Measurements from ENCODE around the gene MMP12. TPM values are rescaled to one million over a fixed set of nuclear protein-coding genes. Genes with fewer than 3 reads are reported as not detected.
"Not testable (repeated sequence)": the region's sequence is repeated elsewhere in the genome, so short reads cannot be mapped to it uniquely, and the experiment has no call there.

MMP12 gene
- polyA plus RNA-seq, 3 donors, result not detected

DNA sequence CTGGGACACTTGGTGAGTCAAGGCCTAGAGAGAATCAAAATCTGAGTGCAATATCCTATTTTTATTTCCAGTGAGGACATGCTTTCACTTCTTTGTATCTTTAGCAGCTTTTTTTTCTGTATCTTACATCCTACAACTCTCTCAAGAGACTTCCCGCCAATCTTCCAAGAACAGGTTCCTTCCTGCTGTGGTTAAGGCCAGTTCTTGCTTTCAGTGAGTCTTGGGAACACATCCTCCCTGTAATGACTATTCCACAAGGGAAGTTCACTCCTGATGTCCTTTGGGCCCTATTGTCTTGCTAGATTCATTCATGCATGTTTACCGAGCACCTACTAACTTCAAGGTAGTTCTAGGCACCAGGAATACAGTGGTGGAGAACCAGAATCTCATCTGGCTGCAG lies 3.8 kb upstream of the MMP12 start:
- H3K9me3 ChIP-seq (replicated peaks in 1 of 2; ENCODE audit: control insufficient read depth in 1 of 2, insufficient read depth in 1 of 2, low read length in 2 of 2), result no peaks in the 10 kb centered on the region
- no peak overlapping the region for H3K9ac ChIP-seq (ENCODE audit: insufficient read depth, low read length, poor library complexity, severe bottlenecking)
- WGBS (ENCODE audit: insufficient coverage), result 92% methylated on average over 2 of the region's 2 CpGs
- peaks cover 0 to 2% (median 0%) of the 10 kb centered on the region in 7 donors for H3K9me3 Mint-ChIP-seq
- peaks cover 2 to 11% (median 6%) of the 10 kb centered on the region in 3 donors for H3K27me3 Mint-ChIP-seq (ENCODE audit: low read depth in 3 of 3)
- H3K36me3 Mint-ChIP-seq, result no peaks in the 10 kb centered on the region
- no peak overlapping the region for H3K27ac ChIP-seq (ENCODE audit: low read depth in 1 of 2, low read length in 2 of 2)
- no peaks in the 10 kb centered on the region for H3K4me1 ChIP-seq (ENCODE audit: control insufficient read depth in 1 of 2, insufficient read depth in 2 of 2, low read length in 2 of 2)
- H3K4me2 ChIP-seq (replicated peaks; ENCODE audit: extremely low read depth, low read length, poor library complexity, severe bottlenecking), result no peak overlapping the region
- no peak for DNase-seq
- H3K4me3 ChIP-seq (replicated peaks in 1 of 3; ENCODE audit: low read depth in 2 of 3, low read length in 3 of 3), result no peak overlapping the region
- TF ChIP-seq, protein P1, sequence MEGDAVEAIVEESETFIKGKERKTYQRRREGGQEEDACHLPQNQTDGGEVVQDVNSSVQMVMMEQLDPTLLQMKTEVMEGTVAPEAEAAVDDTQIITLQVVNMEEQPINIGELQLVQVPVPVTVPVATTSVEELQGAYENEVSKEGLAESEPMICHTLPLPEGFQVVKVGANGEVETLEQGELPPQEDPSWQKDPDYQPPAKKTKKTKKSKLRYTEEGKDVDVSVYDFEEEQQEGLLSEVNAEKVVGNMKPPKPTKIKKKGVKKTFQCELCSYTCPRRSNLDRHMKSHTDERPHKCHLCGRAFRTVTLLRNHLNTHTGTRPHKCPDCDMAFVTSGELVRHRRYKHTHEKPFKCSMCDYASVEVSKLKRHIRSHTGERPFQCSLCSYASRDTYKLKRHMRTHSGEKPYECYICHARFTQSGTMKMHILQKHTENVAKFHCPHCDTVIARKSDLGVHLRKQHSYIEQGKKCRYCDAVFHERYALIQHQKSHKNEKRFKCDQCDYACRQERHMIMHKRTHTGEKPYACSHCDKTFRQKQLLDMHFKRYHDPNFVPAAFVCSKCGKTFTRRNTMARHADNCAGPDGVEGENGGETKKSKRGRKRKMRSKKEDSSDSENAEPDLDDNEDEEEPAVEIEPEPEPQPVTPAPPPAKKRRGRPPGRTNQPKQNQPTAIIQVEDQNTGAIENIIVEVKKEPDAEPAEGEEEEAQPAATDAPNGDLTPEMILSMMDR (IDR thresholded peaks at IDR 0.05), result no peak
- no peaks in the 10 kb centered on the region for H3K27me3 ChIP-seq (ENCODE audit: control insufficient read depth in 2 of 2, insufficient read depth in 2 of 2, low read length in 2 of 2)
- intact Hi-C loops (cut with micrococcal nuclease), result no loop called here
- H3K36me3 ChIP-seq (replicated peaks in 1 of 2; ENCODE audit: control insufficient read depth in 1 of 2, insufficient read depth in 2 of 2, low read length in 2 of 2), result no peaks in the 10 kb centered on the region
- H3K79me2 ChIP-seq (ENCODE audit: insufficient read depth, low read length), result no peaks in the 10 kb centered on the region
- no peaks in the 10 kb centered on the region for H3K4me1 Mint-ChIP-seq
- H4K20me1 ChIP-seq (ENCODE audit: insufficient read depth, low read length), result no peaks in the 10 kb centered on the region
- no peak overlapping the region for H3K27ac Mint-ChIP-seq
- no peak overlapping the region for H2AFZ ChIP-seq (ENCODE audit: insufficient read depth, low read depth, low read length, poor library complexity, severe bottlenecking)
- no peak overlapping the region for H3K4me3 Mint-ChIP-seq

DNA sequence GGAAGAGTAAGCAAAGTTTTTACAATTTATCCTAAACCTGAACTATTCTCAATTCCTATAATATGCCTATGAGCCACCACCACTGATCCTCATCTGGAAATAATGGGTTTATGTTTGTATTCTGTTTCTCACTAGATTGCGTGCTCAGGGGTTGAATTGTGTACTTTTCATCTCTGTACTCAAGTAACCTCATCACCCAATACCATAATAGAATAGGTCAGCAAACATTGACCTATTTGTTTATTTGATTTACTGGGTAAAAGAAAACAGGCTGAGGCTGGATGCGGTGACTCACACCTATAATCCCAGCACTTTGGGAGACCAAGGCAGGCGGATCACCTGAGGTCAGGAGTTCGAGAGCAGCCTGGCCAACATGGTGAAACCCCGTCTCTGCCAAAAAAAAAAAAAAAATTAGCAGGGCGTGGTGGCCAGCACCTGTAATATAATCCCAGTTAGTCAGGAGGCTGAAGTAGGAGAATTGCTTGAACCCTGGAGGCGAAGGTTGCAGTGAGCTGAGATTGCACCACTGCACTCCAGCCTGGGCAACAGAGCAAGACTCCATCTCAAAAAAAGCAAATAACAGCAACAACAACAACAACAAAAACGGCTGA lies 5.3 kb downstream of the MMP12 start:
- H3K4me3 Mint-ChIP-seq; H2AFZ ChIP-seq (ENCODE audit: insufficient read depth, low read depth, low read length, poor library complexity, severe bottlenecking); H3K27me3 Mint-ChIP-seq (ENCODE audit: low read depth in 3 of 3); H3K36me3 ChIP-seq (replicated peaks in 1 of 2; ENCODE audit: control insufficient read depth in 1 of 2, insufficient read depth in 2 of 2, low read length in 2 of 2); H3K9ac ChIP-seq (ENCODE audit: insufficient read depth, low read length, poor library complexity, severe bottlenecking); DNase-seq; H3K4me2 ChIP-seq (replicated peaks; ENCODE audit: extremely low read depth, low read length, poor library complexity, severe bottlenecking); intact Hi-C loops (cut with micrococcal nuclease); H3K27me3 ChIP-seq (ENCODE audit: control insufficient read depth in 2 of 2, insufficient read depth in 2 of 2, low read length in 2 of 2); H3K4me1 ChIP-seq (ENCODE audit: control insufficient read depth in 1 of 2, insufficient read depth in 2 of 2, low read length in 2 of 2); H3K27ac ChIP-seq (ENCODE audit: low read depth in 1 of 2, low read length in 2 of 2); H3K4me3 ChIP-seq (replicated peaks in 1 of 3; ENCODE audit: low read depth in 2 of 3, low read length in 3 of 3); H4K20me1 ChIP-seq (ENCODE audit: insufficient read depth, low read length); H3K4me1 Mint-ChIP-seq; H3K9me3 Mint-ChIP-seq; H3K27ac Mint-ChIP-seq; H3K79me2 ChIP-seq (ENCODE audit: insufficient read depth, low read length); H3K9me3 ChIP-seq (replicated peaks in 1 of 2; ENCODE audit: control insufficient read depth in 1 of 2, insufficient read depth in 1 of 2, low read length in 2 of 2); H3K36me3 Mint-ChIP-seq: not testable (repeated sequence)
- WGBS (ENCODE audit: insufficient coverage), result 94% methylated on average over 3 of the region's 8 CpGs
